Ascending aorta (tissue), 2 donors: ENCODE data around the gene SCAMP5. TPM values are rescaled to one million over a fixed set of nuclear protein-coding genes. Genes with fewer than 3 reads are reported as not detected.

Experiments
- DNase-seq, 2 donors: peaks; one replicate each; pipeline ENCODE4 v3.0.0-alpha.2; 2019; ENCODE audit warnings: low spot score in 2 of 2
- H3K27ac ChIP-seq, 2 donors: fragments of 200-600 bp; sonication (generic); one replicate each; pipeline ENCODE4 v1.5.1; 2016 to 2017; ENCODE audit warnings: mild to moderate bottlenecking in 1 of 2
- H3K27me3 ChIP-seq: fragments of 200-600 bp; sonication (generic); one replicate; pipeline ENCODE4 v1.5.1; 2017
- H3K36me3 ChIP-seq, 2 donors: fragments of 200-600 bp; sonication (generic); one replicate each; pipeline ENCODE4 v1.5.1; 2016
- H3K4me1 ChIP-seq, 2 donors: fragments of 200-600 bp; sonication (generic); one replicate each; pipeline ENCODE4 v1.5.1; 2016 to 2017; ENCODE audit warnings: mild to moderate bottlenecking in 1 of 2
- H3K4me3 ChIP-seq, 2 donors: fragments of 200-600 bp; sonication (generic); one replicate each; pipeline ENCODE4 v1.5.1; 2016 to 2017; ENCODE audit warnings: mild to moderate bottlenecking in 1 of 2
- H3K9me3 ChIP-seq, 2 donors: fragments of 200-600 bp; sonication (generic); one replicate each; pipeline ENCODE4 v1.5.1; 2016
- intact Hi-C: fragments of 100-400 bp; cut with DNase I; formaldehyde crosslinking; loops from one replicate; pipeline ENCODE4 v1.15.1; 2023
- total RNA-seq: library from RNA; depleted of rRNA; stranded (reverse); fragments of >200 nt; gene quantifications from one replicate; pipeline ENCODE4 v1.1.0, GENCODE V29; 2016
- TF ChIP-seq, protein P1 (sequence below), 3 experiments: fragments of 200-600 bp in 2 of 3; fragments of 450-650 bp in 1 of 3; sonication (generic) in 2 of 3; IDR thresholded peaks; one replicate each; pipeline ENCODE4 v1.5.1; 2016 to 2019; ENCODE audit warnings: antibody characterized with exemption in 3 of 3, mild to moderate bottlenecking in 1 of 3, moderate library complexity in 1 of 3

Gene SCAMP5
- total RNA-seq, 1 donor from 2014 or later = 0.43 TPM

GRCh38 chr15:74955796-74956647 is 39.3 kb upstream of the SCAMP5 start:
- peak overlapping the region; percentile 71 to 84 for H3K4me3 ChIP-seq
- TF ChIP-seq, protein P1, sequence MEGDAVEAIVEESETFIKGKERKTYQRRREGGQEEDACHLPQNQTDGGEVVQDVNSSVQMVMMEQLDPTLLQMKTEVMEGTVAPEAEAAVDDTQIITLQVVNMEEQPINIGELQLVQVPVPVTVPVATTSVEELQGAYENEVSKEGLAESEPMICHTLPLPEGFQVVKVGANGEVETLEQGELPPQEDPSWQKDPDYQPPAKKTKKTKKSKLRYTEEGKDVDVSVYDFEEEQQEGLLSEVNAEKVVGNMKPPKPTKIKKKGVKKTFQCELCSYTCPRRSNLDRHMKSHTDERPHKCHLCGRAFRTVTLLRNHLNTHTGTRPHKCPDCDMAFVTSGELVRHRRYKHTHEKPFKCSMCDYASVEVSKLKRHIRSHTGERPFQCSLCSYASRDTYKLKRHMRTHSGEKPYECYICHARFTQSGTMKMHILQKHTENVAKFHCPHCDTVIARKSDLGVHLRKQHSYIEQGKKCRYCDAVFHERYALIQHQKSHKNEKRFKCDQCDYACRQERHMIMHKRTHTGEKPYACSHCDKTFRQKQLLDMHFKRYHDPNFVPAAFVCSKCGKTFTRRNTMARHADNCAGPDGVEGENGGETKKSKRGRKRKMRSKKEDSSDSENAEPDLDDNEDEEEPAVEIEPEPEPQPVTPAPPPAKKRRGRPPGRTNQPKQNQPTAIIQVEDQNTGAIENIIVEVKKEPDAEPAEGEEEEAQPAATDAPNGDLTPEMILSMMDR (IDR thresholded peaks at IDR 0.05) = peak; percentile 46 to 69 (median 52)
- peak overlapping the region; percentile 91 to 94 for H3K27ac ChIP-seq
- no peaks in the 10 kb centered on the region for H3K36me3 ChIP-seq
- no peaks in the 10 kb centered on the region for H3K9me3 ChIP-seq
- intact Hi-C loops = loop anchor here (1.0 to 10.0 kb wide), 6 partner anchors 18 to 581 kb away; partner anchors contain the start of genes ARID3B, CLK3, COX5A and FAM219B
- H3K4me1 ChIP-seq = peaks cover 7 to 16% of the 10 kb centered on the region in 2 donors
- peak in 1 of 2 donors; percentile 86 for DNase-seq
- no peaks in the 10 kb centered on the region for H3K27me3 ChIP-seq

DNA sequence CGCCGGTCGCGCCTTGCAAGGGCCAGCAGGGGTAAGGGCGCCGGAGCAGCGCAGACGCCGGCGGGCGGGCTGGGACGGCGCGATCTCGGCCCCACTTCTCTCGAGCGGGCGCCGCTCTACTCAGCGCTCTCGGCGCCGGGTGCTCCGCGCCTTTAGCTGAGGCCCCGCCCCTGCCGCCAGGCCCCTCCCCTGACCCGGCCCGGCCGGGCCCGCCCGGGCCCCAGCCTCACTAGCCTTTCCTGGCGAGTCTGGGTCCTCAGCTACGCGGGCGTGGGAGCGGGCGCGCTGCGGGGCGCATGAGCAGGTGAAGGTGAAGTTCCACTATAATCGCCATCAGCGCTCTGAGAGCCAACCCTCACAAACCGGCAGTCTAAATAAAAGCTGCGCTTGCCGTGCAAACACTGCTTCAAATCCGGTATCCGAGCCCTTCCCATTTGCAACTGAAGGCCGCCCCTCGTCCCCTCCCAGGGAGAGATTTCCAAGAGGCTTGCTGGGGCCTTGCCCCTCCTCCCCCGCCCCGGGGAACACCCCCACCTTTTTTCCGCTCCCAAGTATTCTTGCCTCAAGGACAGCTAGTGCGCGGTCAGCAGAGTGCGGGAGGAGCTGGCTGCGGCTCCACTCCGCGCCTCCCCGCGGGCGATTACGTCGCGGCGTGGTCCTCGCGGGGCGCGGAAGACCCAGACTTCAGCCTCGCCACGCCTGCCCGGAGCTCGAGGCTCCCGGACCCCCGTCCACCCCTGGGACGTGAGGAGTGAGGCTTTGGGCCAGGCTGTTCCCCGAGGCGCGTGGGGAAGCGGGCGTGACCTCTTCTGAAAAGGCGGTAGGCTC is 38.5 kb upstream of the SCAMP5 start, which contains the start of gene RPP25:
TSS of gene RPP25 (minus strand) at position 125 of the 828 bp plus-strand sequence. CDS start 189 bp downstream, outside the sequence.
- H3K36me3 ChIP-seq = no peaks in the 10 kb centered on the region
- peaks cover 7 to 16% of the 10 kb centered on the region in 2 donors for H3K4me1 ChIP-seq
- intact Hi-C loops = loop anchor here (1.0 to 10.0 kb wide), 6 partner anchors 19 to 582 kb away; partner anchors contain the start of genes ARID3B, CLK3, COX5A and FAM219B
- H3K4me3 ChIP-seq = peak within 1 kb of the TSS; percentile 71 to 84
- H3K27me3 ChIP-seq = no peaks in the 10 kb centered on the region
- H3K27ac ChIP-seq = peak within 1 kb of the TSS; percentile 91 to 94
- DNase-seq = peak; percentile 36 to 89
- TF ChIP-seq, protein P1 (IDR thresholded peaks at IDR 0.05) = no peak
- H3K9me3 ChIP-seq = no peaks in the 10 kb centered on the region

DNA sequence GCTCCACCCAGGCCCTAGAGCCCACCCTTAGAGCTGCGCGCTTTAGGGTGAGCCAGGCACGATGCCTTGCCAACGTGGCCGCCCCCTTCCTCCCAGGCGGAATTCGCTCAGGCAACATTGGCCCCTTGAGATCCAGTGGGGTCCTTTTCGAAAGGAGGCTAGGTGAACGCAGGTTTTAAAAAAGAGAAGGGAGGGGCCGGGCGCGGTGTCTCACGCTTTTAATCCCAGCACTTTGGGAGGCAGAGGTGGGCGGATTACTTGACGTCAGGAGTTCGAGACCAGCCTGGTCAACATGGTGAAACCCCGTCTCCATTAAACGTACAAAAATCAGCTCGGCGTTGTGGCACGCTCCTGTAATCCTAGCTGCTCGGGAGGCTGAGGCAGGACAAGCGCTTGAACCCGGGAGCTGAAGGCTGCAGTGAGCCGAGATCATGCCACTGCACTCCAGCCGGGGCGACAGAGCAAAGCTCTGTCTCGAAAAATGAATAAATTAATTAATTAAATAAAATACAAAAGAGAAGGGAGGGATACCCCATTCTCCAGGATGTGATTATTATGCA is 37.8 kb upstream of the SCAMP5 start:
- H3K4me3 ChIP-seq = peak overlapping the region; percentile 71 to 84
- H3K9me3 ChIP-seq = no peaks in the 10 kb centered on the region
- DNase-seq = no peak
- H3K27ac ChIP-seq = peak overlapping the region; percentile 91 to 94
- no peaks in the 10 kb centered on the region for H3K27me3 ChIP-seq
- peaks cover 7 to 16% of the 10 kb centered on the region in 2 donors for H3K4me1 ChIP-seq
- H3K36me3 ChIP-seq = no peaks in the 10 kb centered on the region
- TF ChIP-seq, protein P1 (IDR thresholded peaks at IDR 0.05) = no peak
- intact Hi-C loops = loop anchor here (2.0 to 10.0 kb wide), 5 partner anchors 65 to 583 kb away; partner anchors contain the start of genes ARID3B, CLK3 and PPCDC

DNA sequence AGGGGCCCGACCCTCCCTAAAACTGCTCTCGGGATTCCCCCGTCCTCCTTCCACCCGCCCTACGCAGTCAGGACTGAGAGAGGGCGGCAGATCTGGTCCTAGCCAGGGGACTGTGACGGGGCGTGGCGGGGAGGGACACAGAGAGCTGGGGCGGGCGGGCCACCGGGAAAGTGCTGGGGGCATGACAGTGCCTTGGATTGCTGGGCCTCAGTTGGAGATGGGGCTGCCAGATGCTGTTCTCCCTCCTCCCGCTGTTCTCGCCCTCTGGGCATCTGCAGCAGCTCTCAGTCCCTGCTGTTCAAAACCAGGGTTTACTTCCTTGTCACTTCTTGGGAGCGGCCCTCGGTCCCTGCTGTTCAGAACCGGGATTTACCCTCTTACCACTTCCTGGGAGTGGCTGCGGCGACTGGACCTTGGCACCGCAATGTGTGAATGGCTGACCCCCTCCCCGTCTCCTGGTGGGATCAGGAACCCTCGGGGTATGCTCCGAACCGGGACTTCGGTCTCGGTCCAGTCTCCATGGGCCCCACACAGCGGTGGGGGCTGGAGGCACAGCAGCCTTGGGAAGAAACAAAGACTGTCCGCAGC is 36.9 kb upstream of the SCAMP5 start:
- Histone ChIP-seq H3K27ac (peak overlapping the region; percentile 91 to 94), H3K27me3 (no peaks in the 10 kb centered on the region), H3K9me3 (no peaks in the 10 kb centered on the region), H3K4me3 (peak overlapping the region; percentile 71 to 84), H3K4me1 (peaks cover 7 to 16% of the 10 kb centered on the region in 2 donors), H3K36me3 (no peaks in the 10 kb centered on the region)
- TF ChIP-seq, protein P1 (IDR thresholded peaks at IDR 0.05) = peak in 2 of 3 experiments; percentile 31 to 37
- DNase-seq = peak in 1 of 2 donors; percentile 83
- intact Hi-C loops = loop anchor here (2.0 to 10.0 kb wide), 4 partner anchors 64 to 584 kb away; partner anchors contain the start of genes ARID3B, CLK3 and PPCDC
